ENCODE results near the gene S100A16.

DNA sequence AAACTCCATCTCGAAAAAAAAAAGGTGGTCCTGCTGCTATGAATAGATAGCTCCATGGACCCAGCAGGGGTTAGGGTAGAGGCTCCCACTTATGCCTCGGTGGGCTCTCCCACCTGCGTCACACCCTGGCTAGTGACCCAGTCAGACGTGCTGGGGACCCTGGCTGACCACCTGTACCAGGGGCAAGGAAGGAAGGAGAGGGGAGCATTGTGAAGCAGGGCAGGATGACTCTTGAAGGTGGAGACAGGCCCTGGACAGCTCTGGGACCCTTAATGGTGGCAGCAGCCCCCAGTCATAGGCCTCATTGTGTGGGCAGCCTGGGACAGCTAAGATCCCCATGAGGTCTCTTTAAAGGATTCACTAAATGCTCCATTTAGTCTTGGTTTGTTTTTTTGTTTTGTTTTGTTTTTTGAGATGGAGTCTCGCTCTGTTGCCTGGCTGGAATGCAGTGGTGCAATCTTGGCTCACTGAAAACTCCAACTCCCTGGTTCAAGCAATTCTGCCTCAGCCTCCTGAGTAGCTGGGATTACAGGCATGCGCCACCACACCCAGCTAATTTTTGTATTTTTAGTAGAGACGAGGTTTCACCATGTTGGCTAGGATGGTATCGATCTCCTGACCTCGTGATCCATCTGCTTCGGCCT lies 35.2 kb upstream of the S100A16 start:
- TF ChIP-seq ZNF416 (CRISPR knock-in tag; IDR thresholded peaks at IDR 0.05) = peak; percentile 28; the same call in 1 of the 2 replicates
- TF ChIP-seq, protein P1, sequence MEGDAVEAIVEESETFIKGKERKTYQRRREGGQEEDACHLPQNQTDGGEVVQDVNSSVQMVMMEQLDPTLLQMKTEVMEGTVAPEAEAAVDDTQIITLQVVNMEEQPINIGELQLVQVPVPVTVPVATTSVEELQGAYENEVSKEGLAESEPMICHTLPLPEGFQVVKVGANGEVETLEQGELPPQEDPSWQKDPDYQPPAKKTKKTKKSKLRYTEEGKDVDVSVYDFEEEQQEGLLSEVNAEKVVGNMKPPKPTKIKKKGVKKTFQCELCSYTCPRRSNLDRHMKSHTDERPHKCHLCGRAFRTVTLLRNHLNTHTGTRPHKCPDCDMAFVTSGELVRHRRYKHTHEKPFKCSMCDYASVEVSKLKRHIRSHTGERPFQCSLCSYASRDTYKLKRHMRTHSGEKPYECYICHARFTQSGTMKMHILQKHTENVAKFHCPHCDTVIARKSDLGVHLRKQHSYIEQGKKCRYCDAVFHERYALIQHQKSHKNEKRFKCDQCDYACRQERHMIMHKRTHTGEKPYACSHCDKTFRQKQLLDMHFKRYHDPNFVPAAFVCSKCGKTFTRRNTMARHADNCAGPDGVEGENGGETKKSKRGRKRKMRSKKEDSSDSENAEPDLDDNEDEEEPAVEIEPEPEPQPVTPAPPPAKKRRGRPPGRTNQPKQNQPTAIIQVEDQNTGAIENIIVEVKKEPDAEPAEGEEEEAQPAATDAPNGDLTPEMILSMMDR (IDR thresholded peaks at IDR 0.05) = no peak
- TF ChIP-seq, protein P2, sequence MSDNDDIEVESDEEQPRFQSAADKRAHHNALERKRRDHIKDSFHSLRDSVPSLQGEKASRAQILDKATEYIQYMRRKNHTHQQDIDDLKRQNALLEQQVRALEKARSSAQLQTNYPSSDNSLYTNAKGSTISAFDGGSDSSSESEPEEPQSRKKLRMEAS (CRISPR knock-in tag; IDR thresholded peaks at IDR 0.05) = no peak
- no peak for TF ChIP-seq FOXK1 (CRISPR knock-in tag; IDR thresholded peaks at IDR 0.05)
- TF ChIP-seq ZNF121 (CRISPR knock-in tag; IDR thresholded peaks at IDR 0.05) = no peak
- TF ChIP-seq, protein P3, sequence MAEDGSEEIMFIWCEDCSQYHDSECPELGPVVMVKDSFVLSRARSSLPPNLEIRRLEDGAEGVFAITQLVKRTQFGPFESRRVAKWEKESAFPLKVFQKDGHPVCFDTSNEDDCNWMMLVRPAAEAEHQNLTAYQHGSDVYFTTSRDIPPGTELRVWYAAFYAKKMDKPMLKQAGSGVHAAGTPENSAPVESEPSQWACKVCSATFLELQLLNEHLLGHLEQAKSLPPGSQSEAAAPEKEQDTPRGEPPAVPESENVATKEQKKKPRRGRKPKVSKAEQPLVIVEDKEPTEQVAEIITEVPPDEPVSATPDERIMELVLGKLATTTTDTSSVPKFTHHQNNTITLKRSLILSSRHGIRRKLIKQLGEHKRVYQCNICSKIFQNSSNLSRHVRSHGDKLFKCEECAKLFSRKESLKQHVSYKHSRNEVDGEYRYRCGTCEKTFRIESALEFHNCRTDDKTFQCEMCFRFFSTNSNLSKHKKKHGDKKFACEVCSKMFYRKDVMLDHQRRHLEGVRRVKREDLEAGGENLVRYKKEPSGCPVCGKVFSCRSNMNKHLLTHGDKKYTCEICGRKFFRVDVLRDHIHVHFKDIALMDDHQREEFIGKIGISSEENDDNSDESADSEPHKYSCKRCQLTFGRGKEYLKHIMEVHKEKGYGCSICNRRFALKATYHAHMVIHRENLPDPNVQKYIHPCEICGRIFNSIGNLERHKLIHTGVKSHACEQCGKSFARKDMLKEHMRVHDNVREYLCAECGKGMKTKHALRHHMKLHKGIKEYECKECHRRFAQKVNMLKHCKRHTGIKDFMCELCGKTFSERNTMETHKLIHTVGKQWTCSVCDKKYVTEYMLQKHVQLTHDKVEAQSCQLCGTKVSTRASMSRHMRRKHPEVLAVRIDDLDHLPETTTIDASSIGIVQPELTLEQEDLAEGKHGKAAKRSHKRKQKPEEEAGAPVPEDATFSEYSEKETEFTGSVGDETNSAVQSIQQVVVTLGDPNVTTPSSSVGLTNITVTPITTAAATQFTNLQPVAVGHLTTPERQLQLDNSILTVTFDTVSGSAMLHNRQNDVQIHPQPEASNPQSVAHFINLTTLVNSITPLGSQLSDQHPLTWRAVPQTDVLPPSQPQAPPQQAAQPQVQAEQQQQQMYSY (CRISPR knock-in tag; IDR thresholded peaks at IDR 0.05) = no peak
- TF ChIP-seq, protein P4, sequence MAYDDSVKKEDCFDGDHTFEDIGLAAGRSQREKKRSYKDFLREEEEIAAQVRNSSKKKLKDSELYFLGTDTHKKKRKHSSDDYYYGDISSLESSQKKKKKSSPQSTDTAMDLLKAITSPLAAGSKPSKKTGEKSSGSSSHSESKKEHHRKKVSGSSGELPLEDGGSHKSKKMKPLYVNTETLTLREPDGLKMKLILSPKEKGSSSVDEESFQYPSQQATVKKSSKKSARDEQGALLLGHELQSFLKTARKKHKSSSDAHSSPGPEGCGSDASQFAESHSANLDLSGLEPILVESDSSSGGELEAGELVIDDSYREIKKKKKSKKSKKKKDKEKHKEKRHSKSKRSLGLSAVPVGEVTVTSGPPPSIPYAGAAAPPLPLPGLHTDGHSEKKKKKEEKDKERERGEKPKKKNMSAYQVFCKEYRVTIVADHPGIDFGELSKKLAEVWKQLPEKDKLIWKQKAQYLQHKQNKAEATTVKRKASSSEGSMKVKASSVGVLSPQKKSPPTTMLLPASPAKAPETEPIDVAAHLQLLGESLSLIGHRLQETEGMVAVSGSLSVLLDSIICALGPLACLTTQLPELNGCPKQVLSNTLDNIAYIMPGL (CRISPR knock-in tag; IDR thresholded peaks at IDR 0.05) = no peak

Measured in WTC11 (cell line).